Naive thymus-derived CD8-positive, alpha-beta T cell (primary cell): Measurements from ENCODE around the gene CYB561D1. TPM values are rescaled to one million over a fixed set of nuclear protein-coding genes. Genes with fewer than 3 reads are reported as not detected.

Experiments
- ATAC-seq, 2 donors: fragments of 150-1000 bp; cut with Tn5 transposase in 1 of 2; sonication (Bioruptor Pico), chemical (Tn5 transposase) in 1 of 2; 1 replicate in 1 of 2; 2 replicates in 1 of 2; pipeline ENCODE4 v1.10.0; 2021; ENCODE audit warnings: mild to moderate bottlenecking in 2 of 2, moderate library complexity in 2 of 2
- POLR2A ChIA-PET: fragments of 350-600 bp; sonication (Branson Sonifier 250); formaldehyde crosslinking; loops from one replicate; lab custom pipeline; 2021; ENCODE audit warnings: antibody characterized with exemption; lab: Charles Lee
- DNase-seq, 10 donors: peaks; one replicate each; pipeline versions ENCODE4 v3.0.0 to v3.0.0-alpha.2; 2020 to 2022
- H3K27ac Mint-ChIP-seq, 10 donors: one replicate each; pipeline ENCODE4 v1.8.0; 2020 to 2022; ENCODE audit warnings: mild to moderate bottlenecking in 10 of 10, mixed read lengths in 10 of 10, moderate library complexity in 4 of 10, inconsistent platforms in 1 of 10
- H3K27me3 Mint-ChIP-seq, 5 donors: one replicate each; pipeline ENCODE4 v1.8.0; 2021 to 2022; ENCODE audit warnings: mixed read lengths in 5 of 5
- H3K36me3 Mint-ChIP-seq, 3 donors: one replicate each; pipeline ENCODE4 v1.8.0; 2020 to 2022; ENCODE audit warnings: mixed read lengths in 3 of 3, mild to moderate bottlenecking in 2 of 3, inconsistent platforms in 1 of 3
- H3K4me1 Mint-ChIP-seq, 4 donors: one replicate each; pipeline ENCODE4 v1.8.0; 2021 to 2022; ENCODE audit warnings: mixed read lengths in 4 of 4
- H3K4me3 Mint-ChIP-seq, 10 donors: one replicate each; pipeline ENCODE4 v1.8.0; 2020 to 2022; ENCODE audit warnings: mild to moderate bottlenecking in 10 of 10, mixed read lengths in 10 of 10, moderate library complexity in 6 of 10, inconsistent platforms in 1 of 10
- H3K9me3 Mint-ChIP-seq, 9 donors: one replicate each; pipeline ENCODE4 v1.8.0; 2020 to 2022; ENCODE audit warnings: mixed read lengths in 9 of 9, mild to moderate bottlenecking in 3 of 9, inconsistent platforms in 1 of 9, moderate library complexity in 1 of 9
- polyA plus RNA-seq, 3 donors: library from polyadenylated mRNA; unstranded; fragments of 300-500 nt; fragmentation: Illumina TruSeq; gene quantifications; one replicate each; pipeline ENCODE4 v1.2.3, GENCODE V29; 2021
- total RNA-seq, 8 experiments: library from RNA in 2 of 8; stranded (reverse) in 2 of 8; gene quantifications; one replicate each; pipeline ENCODE4 v1.2.3 and lab custom pipeline; 2021 to 2026

Gene CYB561D1
- total and polyA plus RNA-seq, 5 experiments from 2014 or later = 12.4 to 33.6 (median 20.2) TPM

DNA sequence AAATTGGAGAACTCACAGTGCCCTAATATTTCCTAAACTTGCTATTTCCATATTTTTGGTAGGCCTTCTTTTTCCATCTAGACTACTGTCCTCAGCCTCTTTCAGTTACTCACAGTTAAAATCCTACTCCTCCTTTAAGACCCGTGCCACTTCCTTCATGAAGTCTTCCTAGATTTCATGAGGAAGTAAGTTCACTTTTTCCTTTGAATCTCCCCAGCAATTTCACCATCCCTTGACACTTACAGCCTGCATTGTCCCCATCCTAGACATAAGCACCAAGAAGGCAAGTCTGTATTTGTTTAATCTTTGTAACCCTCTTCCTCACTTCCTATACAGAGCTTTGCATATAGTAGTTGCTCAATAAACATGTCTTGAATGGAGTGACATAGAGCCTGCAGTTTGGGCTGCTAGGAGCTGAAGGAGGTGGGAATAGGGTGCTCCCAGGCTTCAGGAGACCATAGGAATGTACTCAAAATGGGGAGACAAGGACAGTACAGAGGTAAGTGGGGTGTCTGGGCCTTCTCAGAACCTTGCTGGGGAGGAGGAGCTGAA is 40.5 kb downstream of the CYB561D1 start:
- Mint-ChIP-seq H3K4me3 (no peak overlapping the region), H3K27me3 (no peaks in the 10 kb centered on the region), H3K4me1 (peaks cover 22 to 36% (median 32%) of the 10 kb centered on the region in 4 donors), H3K9me3 (no peaks in the 10 kb centered on the region), H3K36me3 (no peaks in the 10 kb centered on the region), H3K27ac (no peak overlapping the region)
- DNase-seq (no peak), ATAC-seq (no peak)
- POLR2A ChIA-PET = interaction anchor here (0.7 to 14.0 kb wide), 3 partner anchors 25 to 50 kb away, joined by 4 to 462 read pairs (median 55); partner anchors contain the start of genes AMIGO1, ATXN7L2 and CYB561D1

DNA sequence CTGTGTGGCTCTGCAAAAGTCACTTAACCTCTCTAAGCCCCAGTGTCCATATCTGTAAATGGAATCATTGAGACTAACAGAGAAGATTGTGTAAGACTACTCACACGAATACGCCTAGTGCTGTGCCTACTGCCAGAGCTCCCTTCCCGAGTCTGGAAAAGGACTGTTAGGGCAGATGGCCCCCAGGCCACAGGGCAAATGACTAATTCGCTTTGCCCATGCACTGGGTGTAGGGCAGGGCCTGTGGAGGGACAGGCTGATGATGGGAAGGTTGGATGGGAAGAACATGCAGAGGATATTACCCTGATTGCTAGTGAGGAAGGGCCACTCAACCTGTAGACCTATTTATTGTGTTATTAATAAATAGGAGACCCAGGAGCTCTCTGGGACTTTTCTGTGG is 41.6 kb downstream of the CYB561D1 start:
- H3K4me1 Mint-ChIP-seq = peaks cover 15 to 25% (median 24%) of the 10 kb centered on the region in 4 donors
- no peak for DNase-seq
- POLR2A ChIA-PET = interaction anchor here (14.0 kb wide), 1 partner anchor 36 kb away, joined by 462 read pairs; the partner anchor contains the start of genes AMIGO1 and CYB561D1
- no peaks in the 10 kb centered on the region for H3K36me3 Mint-ChIP-seq
- H3K27ac Mint-ChIP-seq = peak overlapping the region in 1 of 10 donors; percentile 81
- no peaks in the 10 kb centered on the region for H3K9me3 Mint-ChIP-seq
- ATAC-seq = no peak
- H3K4me3 Mint-ChIP-seq = no peak overlapping the region
- H3K27me3 Mint-ChIP-seq = no peaks in the 10 kb centered on the region

DNA sequence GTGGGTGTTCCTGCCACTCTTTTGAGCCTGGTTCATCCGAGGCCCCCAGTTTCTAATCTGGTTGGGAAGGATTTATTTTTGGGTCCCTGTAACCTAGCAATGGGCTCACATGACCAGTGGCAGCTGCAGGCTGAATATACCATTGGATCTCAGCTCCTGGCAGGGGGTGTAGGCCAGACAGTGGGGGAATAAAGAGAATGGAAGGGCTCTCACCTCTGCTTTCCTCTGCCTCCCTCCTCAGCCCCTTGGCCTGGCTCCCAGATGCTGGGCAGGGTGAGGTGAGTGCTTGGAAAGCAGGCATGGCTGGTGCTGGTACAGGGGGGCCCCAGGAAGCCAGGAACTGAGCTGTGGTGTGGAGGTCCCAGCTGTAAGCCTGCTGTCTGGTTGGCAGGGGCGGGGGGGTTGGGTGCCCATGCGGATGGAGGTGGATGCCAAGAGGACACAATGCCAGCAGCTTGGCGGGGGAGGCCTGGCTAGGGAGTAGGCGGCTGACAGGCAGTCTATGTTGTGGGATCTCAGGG is 42.1 kb downstream of the CYB561D1 start:
- POLR2A ChIA-PET = interaction anchor here (14.0 kb wide), 1 partner anchor 36 kb away, joined by 462 read pairs; the partner anchor contains the start of genes AMIGO1 and CYB561D1
- H3K27me3 Mint-ChIP-seq = no peaks in the 10 kb centered on the region
- DNase-seq = no peak
- H3K36me3 Mint-ChIP-seq = no peaks in the 10 kb centered on the region
- no peak for ATAC-seq
- H3K9me3 Mint-ChIP-seq = no peaks in the 10 kb centered on the region
- H3K4me3 Mint-ChIP-seq = no peak overlapping the region
- H3K4me1 Mint-ChIP-seq = peaks cover 12 to 20% (median 19%) of the 10 kb centered on the region in 4 donors
- H3K27ac Mint-ChIP-seq = no peak overlapping the region

DNA sequence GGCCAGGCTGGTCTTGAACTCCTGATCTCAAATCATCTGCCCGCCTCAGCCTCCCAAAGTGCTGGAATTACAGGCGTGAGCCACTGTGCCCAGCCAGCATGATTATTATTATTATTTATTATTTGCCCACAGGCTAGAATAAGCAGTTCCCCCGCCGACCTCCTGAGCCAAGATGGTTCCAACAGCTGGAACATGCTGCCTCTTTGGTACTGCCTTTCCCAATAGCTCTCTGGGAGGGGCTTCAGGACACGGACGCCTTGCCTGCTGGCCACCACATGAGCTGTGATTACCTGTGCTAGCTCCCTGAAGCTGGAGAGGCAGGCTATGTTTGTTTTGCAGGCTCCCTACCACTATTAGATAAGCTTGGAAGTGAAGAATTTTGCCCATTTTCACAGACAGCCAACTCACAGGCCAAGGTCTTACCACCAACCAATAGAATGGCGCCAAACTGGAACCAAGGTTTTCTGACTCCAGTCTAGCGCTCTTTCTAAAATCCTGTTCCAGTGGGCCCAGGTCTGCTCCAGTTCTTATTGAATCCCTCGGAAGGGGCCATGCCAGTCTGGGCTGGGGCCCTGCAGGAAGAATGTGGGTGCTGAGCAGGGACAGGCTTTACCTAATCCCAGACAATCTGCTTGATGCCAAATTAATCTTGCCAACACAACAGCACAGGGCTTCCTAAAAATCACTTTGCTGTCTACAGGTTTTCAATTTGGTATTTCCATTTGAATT is 43.7 kb downstream of the CYB561D1 start:
- Mint-ChIP-seq H3K27ac (no peak overlapping the region), H3K4me1 (peaks cover 2 to 4% (median 3%) of the 10 kb centered on the region in 4 donors), H3K27me3 (no peaks in the 10 kb centered on the region), H3K9me3 (no peaks in the 10 kb centered on the region), H3K4me3 (no peak overlapping the region), H3K36me3 (no peaks in the 10 kb centered on the region)
- ATAC-seq (no peak), DNase-seq (no peak)
- POLR2A ChIA-PET = interaction anchor here (14.0 kb wide), 1 partner anchor 38 kb away, joined by 462 read pairs; the partner anchor contains the start of genes AMIGO1 and CYB561D1

DNA sequence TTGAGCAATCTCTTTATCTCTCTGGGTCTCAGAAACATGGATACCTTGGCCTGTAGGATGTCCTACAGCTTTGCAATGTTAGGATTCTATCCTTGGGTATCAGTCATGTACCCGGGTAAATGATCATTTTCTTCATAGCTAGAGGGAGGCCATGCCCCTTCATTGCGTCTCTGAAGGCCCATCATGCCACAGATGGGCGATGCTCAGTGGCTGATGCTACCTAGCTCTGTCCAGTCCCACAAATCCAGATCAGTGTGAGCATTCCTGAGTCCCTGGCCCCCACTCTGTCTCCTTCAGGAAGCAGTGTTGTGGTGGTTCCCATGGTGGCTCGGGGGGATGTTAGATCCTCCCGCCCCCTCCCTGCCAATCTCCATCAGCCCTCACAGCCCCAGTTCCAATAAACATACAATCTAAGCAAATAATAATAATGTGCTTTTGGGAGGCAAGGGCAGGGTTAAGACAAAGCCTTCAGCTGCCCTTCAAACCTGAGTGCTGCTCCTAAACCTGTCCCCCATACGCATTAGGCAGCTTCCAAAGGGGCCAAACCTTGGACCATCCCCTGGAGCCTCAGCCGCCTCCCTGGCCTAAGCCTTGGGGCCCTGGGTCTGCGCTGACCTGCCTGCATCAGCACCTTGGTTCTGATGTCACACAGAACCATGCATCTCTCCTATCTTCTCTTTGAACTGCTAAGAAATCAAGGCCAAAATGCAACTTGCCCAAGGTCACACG is 45.1 kb downstream of the CYB561D1 start:
- no peak overlapping the region for H3K4me3 Mint-ChIP-seq
- ATAC-seq (no peak), DNase-seq (no peak)
- H3K27me3 Mint-ChIP-seq = no peaks in the 10 kb centered on the region
- peak overlapping the region in 1 of 10 donors; percentile 35 for H3K27ac Mint-ChIP-seq
- no peaks in the 10 kb centered on the region for H3K9me3 Mint-ChIP-seq
- POLR2A ChIA-PET = interaction anchor here (0.6 to 14.0 kb wide), 2 partner anchors 39 to 1140 kb away, joined by 3 to 462 read pairs; partner anchors contain the start of genes AMIGO1 and CYB561D1
- no peaks in the 10 kb centered on the region for H3K36me3 Mint-ChIP-seq
- H3K4me1 Mint-ChIP-seq = no peaks in the 10 kb centered on the region

DNA sequence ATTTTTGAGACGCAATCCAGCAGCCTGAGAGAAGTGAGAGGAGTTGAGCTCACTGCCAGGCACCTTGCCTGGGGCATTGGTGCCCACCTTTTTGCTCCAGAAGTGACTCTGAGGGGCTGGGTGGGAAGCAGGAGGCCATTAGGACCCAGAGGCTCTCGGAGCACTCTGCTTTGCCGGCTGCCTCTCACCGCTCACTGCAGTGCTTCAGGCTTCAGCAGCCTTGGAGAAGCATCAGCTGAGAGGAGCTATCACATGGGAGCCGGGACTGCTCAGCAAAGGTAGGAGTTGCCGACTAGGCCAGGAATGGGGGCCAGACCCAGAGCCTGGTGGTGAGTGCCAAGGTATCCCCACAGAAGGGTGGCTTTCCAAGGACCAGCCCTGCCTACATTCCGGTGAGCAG is 45.8 kb downstream of the CYB561D1 start, which contains the start of gene GPR61:
TSS of gene GPR61 (plus strand) at position 197 of the 400 bp plus-strand sequence. CDS start 3,151 bp downstream, outside the sequence.
- Mint-ChIP-seq H3K27me3 (no peaks in the 10 kb centered on the region), H3K4me3 (no peak within 1 kb of the TSS), H3K9me3 (no peaks in the 10 kb centered on the region), H3K36me3 (no peaks in the 10 kb centered on the region), H3K4me1 (no peaks in the 10 kb centered on the region), H3K27ac (peak within 1 kb of the TSS in 3 of 10 donors; percentile 27 to 50 (median 35))
- ATAC-seq = no peak
- DNase-seq = no peak
- POLR2A ChIA-PET = interaction anchor here (14.0 kb wide), 1 partner anchor 40 kb away, joined by 462 read pairs; the partner anchor contains the start of genes AMIGO1 and CYB561D1

DNA sequence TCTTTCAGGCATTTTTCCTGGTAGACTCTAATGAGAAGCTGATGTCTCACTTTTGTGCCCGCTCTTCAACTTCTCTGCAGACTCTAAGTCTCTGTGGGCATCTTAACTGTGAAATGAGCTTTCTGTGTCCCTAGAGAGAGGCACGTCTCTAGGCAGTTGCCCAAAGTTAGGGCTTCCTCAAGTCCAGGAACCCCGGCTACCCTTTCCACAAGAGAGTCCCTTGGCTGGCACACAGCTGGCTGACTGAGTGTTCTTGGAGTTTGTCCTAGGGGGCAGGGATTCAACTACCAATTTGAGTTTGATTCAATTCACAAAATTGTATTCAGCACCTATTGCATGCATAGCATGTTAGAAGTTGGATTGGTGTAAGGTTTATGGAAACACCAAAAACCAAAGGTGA is 47.2 kb downstream of the CYB561D1 start:
- H3K36me3 Mint-ChIP-seq = no peaks in the 10 kb centered on the region
- H3K27ac Mint-ChIP-seq = no peak overlapping the region
- H3K9me3 Mint-ChIP-seq = no peaks in the 10 kb centered on the region
- H3K4me3 Mint-ChIP-seq = no peak overlapping the region
- ATAC-seq = no peak
- no peaks in the 10 kb centered on the region for H3K27me3 Mint-ChIP-seq
- peaks cover 0 to 7% (median 3%) of the 10 kb centered on the region in 4 donors for H3K4me1 Mint-ChIP-seq
- DNase-seq = no peak
- POLR2A ChIA-PET = interaction anchor here (0.6 kb wide), 1 partner anchor 328 kb away, joined by 4 read pairs; no protein-coding TSS in a partner anchor

DNA sequence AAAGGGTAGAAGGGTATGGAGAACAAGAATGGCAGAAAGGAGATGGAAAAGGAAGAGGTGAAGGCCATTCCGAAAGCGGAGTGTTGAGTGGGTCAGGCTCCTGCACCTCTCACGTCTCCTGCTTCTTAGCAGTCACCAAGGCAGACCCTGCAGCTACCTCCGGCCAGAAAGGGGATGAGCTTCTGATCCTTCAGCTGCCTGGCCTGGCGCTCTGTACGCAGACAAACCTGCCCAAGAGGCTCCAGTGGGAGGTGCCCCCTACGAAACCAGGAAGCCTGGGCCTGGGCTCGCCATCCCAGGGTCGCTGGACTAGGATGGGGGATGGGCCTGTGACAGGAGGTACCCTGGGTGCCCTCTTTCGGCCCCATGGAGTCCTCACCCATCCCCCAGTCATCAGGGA is 48.8 kb downstream of the CYB561D1 start:
- peak overlapping the region in 1 of 10 donors; percentile 41 for H3K27ac Mint-ChIP-seq
- H3K36me3 Mint-ChIP-seq = no peaks in the 10 kb centered on the region
- no peak overlapping the region for H3K4me3 Mint-ChIP-seq
- peaks cover 5 to 23% (median 18%) of the 10 kb centered on the region in 4 donors for H3K4me1 Mint-ChIP-seq
- no peaks in the 10 kb centered on the region for H3K9me3 Mint-ChIP-seq
- DNase-seq (no peak), ATAC-seq (no peak)
- H3K27me3 Mint-ChIP-seq = no peaks in the 10 kb centered on the region
- POLR2A ChIA-PET = interaction anchor here (1.1 kb wide), 1 partner anchor 98 kb away, joined by 3 read pairs; no protein-coding TSS in a partner anchor

DNA sequence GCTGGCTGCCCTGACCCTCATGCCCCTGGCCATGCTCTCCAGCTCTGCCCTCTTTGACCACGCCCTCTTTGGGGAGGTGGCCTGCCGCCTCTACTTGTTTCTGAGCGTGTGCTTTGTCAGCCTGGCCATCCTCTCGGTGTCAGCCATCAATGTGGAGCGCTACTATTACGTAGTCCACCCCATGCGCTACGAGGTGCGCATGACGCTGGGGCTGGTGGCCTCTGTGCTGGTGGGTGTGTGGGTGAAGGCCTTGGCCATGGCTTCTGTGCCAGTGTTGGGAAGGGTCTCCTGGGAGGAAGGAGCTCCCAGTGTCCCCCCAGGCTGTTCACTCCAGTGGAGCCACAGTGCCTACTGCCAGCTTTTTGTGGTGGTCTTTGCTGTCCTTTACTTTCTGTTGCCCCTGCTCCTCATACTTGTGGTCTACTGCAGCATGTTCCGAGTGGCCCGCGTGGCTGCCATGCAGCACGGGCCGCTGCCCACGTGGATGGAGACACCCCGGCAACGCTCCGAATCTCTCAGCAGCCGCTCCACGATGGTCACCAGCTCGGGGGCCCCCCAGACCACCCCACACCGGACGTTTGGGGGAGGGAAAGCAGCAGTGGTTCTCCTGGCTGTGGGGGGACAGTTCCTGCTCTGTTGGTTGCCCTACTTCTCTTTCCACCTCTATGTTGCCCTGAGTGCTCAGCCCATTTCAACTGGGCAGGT is 49.5 kb downstream of the CYB561D1 start:
- H3K27ac Mint-ChIP-seq = peak overlapping the region in 1 of 10 donors; percentile 22
- ATAC-seq = no peak
- no peak for DNase-seq
- POLR2A ChIA-PET = no interaction called here
- H3K4me1 Mint-ChIP-seq = peaks cover 9 to 29% (median 21%) of the 10 kb centered on the region in 4 donors
- no peaks in the 10 kb centered on the region for H3K27me3 Mint-ChIP-seq
- no peak overlapping the region for H3K4me3 Mint-ChIP-seq
- H3K36me3 Mint-ChIP-seq = no peaks in the 10 kb centered on the region
- H3K9me3 Mint-ChIP-seq = no peaks in the 10 kb centered on the region

DNA sequence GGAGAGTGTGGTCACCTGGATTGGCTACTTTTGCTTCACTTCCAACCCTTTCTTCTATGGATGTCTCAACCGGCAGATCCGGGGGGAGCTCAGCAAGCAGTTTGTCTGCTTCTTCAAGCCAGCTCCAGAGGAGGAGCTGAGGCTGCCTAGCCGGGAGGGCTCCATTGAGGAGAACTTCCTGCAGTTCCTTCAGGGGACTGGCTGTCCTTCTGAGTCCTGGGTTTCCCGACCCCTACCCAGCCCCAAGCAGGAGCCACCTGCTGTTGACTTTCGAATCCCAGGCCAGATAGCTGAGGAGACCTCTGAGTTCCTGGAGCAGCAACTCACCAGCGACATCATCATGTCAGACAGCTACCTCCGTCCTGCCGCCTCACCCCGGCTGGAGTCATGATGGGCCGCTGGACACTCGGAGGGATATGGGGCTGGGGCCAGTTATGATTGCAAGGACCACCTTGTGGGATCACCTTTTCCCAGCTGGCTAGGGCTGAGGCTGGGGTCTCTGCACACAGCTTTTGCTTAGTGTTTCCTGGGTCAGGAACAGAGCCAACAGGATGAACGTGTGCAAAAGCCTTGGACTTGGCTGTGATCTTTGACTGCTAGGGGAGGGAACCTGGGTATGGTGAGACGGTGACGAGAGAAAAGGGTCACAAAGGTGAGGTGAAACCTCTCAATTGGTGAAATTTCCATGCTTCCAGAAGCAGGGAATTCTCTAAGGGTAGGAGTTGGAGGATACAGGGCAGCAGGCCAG is 50.3 kb downstream of the CYB561D1 start:
- Mint-ChIP-seq H3K36me3 (no peaks in the 10 kb centered on the region), H3K4me3 (no peak overlapping the region), H3K27me3 (no peaks in the 10 kb centered on the region), H3K27ac (peak overlapping the region in 2 of 10 donors; percentile 21 to 35), H3K9me3 (no peaks in the 10 kb centered on the region), H3K4me1 (peaks cover 14 to 36% (median 27%) of the 10 kb centered on the region in 4 donors)
- POLR2A ChIA-PET = no interaction called here
- ATAC-seq (no peak), DNase-seq (no peak)
